OCI-LY7 (cell line): ENCODE results near the gene CHTF8.

Experiments
- EZH2phosphoT487 ChIP-seq: fragments of 200-600 bp; sonication (generic); IDR thresholded peaks from 2 replicates; pipeline ENCODE4 v1.6.1; 2018; ENCODE audit warnings: low read depth, borderline replicate concordance, mild to moderate bottlenecking, mixed run types, antibody characterized with exemption, low read length, moderate library complexity, mixed read lengths
- TF ChIP-seq, protein P1 (sequence below): fragments of 200-600 bp; sonication (generic); conservative IDR thresholded peaks from 2 replicates; pipeline ENCODE4 v1.5.1; 2014; ENCODE audit warnings: mild to moderate bottlenecking, antibody characterized with exemption, low read length, moderate library complexity, mixed read lengths

DNA sequence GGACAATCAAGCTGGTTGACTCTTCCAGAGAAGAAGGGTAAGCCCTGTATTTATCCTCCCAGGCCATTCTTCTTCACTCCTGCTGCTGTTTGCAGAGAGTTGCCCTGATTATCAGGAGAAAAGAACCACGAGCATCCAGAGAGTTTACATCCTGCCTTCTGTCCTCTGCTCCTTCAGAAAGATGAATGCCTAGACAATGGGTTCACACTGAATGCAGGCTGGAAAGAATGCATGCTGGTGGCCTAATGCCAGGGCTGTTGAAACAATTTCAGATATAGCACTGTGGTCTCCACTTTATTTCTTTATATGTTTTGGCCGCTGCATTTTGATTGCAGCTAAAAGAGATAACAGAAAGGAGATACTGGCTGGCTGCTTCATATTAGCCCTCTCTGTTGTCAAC is 48.1 kb downstream of the CHTF8 start:
- TF ChIP-seq, protein P1, sequence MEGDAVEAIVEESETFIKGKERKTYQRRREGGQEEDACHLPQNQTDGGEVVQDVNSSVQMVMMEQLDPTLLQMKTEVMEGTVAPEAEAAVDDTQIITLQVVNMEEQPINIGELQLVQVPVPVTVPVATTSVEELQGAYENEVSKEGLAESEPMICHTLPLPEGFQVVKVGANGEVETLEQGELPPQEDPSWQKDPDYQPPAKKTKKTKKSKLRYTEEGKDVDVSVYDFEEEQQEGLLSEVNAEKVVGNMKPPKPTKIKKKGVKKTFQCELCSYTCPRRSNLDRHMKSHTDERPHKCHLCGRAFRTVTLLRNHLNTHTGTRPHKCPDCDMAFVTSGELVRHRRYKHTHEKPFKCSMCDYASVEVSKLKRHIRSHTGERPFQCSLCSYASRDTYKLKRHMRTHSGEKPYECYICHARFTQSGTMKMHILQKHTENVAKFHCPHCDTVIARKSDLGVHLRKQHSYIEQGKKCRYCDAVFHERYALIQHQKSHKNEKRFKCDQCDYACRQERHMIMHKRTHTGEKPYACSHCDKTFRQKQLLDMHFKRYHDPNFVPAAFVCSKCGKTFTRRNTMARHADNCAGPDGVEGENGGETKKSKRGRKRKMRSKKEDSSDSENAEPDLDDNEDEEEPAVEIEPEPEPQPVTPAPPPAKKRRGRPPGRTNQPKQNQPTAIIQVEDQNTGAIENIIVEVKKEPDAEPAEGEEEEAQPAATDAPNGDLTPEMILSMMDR = no peak
- TF ChIP-seq EZH2phosphoT487 = no peak
